HG03175 (cell line): Measurements from ENCODE around the gene CAMK1D.

ENCODE experiments used
- ATAC-seq: cut with Tn5 transposase; IDR thresholded peaks from one replicate; pipeline ENCODE4 v1.9.1; 2021; ENCODE audit warnings: mild to moderate bottlenecking, moderate library complexity; ENCODE audit not compliant: unreplicated experiment

CAMK1D gene

DNA sequence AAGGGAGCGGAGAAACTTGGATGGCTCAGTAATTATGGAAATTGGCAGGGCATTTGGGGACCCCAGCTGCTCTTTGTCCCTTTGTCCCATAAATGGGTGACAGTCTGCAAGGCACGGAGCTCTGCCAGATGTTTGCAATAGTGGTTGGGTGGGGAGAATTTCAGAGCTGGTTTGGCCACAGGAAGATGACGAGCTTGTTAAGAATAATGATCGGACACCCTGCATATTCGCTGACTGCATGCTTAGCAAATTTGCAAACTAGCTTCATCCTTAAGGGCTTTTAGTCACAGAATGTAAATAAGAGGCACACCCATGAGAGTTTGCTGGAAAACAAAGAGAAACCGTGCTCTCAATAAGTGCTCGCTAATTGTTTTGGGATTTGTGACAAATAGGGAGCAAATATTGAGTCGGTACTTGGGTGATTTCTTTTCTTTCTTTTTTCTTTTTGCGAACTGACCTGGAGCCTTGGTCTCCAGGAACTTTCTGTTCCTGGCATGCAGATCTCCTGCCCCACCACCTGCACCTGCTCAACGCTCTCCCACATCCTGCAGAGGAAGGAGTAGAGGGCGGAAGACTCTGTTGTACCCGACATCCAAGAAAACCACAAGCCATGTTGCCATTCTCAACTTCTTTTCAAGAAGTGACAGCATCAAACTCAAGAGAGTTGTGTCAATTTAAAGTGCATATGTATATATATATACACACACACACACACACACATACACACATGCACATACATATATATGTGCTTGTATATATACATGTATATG lies 238.9 kb downstream of the CAMK1D start:
- no peak for ATAC-seq

DNA sequence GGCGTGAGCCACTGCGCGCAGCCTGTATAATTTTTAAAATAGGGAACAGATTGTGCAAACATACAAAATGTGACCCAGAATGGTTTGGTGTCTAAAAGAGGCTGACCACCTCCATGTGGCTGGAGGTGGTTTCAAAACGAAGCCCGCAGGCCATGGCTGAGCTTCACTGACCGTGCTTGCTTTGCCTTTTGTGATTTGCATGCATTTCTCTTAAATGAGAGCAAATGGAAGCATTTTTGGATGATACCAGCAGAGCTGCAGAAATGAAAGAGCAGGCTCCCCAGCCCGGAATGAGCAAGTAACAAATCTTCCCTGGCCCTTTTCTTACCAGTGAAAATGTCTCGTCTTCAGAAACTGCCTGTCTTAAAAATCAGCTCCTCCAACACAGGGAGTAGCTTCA lies 239.9 kb downstream of the CAMK1D start:
- no peak for ATAC-seq

DNA sequence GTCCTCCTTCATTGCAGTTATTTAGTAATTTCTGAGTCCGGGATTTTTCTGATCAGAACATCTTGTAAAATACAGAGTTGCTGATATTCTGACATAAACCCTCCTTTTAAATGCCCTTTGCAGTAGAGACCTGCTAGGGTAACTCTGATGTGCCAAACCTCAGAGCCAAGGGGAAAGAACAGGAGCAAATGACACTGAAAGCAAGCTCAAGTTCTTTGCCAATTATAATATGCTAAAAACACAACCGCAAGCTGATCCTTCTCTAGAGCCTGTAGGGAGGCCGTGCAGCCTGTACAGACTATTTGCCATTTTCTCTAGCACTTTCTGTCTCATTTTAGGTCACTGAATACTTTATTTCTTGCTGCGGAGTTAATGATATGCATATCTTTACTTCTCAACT lies 240.4 kb downstream of the CAMK1D start:
- ATAC-seq = no peak

DNA sequence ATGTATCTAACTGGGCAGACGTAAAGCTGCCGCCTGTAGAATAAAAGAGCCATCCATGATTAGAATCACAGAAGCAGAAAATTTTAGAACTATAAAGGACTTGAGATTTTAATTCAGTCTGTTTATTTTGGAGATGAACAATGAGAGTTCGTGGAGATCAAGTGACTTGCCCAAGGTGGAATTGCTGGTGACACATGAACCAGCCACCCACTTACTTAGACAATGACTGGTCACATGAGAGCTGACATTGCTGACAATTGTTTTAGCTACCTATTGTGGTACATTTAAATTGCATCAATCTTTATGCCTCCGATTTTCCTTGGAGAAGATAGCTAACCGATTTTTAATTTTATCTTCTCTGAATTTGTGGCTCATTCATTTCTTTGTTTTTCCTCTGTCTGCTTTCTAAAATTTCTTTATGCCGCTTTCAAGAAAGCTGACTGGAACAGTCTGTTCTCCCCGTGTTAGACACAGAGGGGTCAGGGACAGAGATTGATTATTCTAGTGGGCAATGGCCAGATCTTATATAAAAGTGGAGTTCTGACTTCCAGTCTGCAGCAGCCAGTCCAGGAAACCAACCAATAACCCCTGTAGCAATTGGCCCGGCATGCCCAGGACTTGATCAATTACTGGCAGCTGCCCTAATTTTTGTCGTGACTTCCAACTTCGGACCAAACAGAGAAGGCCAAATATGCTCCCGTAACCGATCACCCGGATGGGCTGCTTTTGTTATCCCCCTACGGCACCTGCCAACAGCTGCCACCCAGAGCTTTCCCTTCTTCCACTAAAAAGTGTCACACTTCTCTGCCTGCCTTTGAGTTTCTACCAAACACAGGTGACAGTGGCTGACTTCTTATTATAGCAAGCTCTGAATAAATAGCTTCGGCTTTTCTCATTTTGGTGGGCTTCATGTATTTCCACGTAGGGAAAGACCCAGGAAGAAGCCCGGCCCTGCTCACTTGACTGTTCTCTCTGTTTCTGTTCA lies 241.6 kb downstream of the CAMK1D start:
- no peak for ATAC-seq

DNA sequence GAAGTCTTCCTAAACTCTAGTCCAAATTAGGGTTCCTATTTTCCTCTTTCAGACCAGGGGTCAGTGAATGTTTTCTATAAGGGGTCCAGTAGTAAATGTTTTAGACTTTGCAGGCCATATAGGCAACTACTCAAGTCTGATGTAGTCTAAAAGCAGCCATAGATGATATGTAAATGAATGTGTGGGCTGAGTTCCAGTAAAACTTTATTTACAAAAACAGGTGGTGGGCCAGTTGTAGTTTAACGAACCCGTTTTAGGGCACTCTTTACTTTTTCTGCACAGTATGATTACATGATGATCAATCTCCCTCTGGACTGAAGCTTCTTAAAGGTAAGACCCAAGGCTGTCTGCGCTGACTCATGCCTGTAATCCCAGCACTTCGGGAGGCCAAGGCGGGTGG lies 243.6 kb downstream of the CAMK1D start:
- ATAC-seq = no peak

DNA sequence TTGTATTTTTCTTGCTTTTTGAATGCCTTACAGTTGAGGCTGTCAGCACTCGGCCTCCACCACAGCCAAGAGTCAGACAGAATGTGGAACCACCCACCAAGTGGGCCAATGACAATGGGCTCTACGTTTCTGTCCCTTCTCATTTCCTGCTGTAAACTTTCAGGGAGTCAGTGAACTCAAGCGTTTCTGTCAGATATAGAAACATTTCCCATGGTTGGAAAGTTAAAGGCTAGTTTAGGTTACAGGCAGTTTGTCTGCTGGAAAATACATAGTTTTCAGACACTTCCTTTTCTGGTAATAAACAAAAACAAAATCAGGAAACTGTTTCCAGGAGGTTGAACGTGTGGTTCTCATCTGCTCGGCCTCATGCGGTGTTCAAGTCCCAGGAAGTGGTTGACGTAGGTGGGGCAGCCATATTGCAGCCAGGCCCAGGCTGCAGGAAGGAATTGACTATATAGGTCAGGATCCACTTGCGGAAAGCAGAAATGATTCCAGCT lies 245.1 kb downstream of the CAMK1D start:
- no peak for ATAC-seq

DNA sequence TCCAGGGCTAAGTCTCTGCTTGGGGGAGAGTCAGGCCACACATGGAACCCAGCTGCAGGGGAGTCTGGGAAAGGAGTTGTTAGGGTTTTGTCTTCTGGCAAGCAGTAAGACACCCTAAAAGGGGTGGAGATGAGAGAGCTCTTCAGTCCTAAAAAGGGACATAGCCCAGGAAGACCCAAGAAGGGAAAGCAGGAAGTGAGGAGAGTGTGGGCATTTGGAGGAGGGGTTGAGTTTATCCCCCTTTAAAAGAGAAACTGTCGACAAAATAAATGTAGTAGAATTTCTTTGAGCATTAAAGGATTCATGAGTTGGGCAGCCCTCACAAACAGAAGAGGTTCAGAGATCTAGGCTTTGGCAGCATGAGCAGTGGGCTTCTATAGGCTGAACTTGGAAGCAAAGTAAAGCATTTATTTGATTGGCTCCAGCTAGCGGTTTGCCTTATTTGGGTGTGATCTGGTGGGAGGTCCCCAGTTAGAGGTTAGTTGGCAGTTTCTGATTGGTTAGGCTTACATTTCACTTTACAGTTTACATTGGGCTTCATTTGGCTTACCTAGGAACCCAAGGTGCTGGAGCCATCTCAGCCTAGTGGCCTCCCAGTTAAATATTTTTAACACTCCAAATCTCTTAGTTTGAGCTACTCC lies 246.7 kb downstream of the CAMK1D start:
- no peak for ATAC-seq

DNA sequence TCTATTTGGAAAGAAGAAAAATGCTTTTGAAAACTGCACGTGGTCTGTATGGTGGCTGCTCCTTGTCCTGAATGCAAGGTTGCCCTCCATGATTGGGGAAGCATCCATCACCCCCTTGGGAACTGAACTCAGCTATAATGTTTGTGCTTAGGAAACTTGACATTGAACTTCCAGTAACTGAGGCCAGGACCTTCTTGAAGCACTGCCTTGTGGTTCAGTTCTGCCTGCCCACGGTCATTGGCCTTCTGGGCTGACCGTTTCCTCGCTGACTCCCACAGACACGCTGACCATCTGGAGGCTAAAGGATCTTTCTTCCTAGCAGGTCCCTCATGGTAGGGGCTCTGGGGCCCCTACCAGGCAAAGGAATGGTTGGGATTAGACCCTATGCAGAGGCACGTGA lies 247.8 kb downstream of the CAMK1D start:
- ATAC-seq = no peak

DNA sequence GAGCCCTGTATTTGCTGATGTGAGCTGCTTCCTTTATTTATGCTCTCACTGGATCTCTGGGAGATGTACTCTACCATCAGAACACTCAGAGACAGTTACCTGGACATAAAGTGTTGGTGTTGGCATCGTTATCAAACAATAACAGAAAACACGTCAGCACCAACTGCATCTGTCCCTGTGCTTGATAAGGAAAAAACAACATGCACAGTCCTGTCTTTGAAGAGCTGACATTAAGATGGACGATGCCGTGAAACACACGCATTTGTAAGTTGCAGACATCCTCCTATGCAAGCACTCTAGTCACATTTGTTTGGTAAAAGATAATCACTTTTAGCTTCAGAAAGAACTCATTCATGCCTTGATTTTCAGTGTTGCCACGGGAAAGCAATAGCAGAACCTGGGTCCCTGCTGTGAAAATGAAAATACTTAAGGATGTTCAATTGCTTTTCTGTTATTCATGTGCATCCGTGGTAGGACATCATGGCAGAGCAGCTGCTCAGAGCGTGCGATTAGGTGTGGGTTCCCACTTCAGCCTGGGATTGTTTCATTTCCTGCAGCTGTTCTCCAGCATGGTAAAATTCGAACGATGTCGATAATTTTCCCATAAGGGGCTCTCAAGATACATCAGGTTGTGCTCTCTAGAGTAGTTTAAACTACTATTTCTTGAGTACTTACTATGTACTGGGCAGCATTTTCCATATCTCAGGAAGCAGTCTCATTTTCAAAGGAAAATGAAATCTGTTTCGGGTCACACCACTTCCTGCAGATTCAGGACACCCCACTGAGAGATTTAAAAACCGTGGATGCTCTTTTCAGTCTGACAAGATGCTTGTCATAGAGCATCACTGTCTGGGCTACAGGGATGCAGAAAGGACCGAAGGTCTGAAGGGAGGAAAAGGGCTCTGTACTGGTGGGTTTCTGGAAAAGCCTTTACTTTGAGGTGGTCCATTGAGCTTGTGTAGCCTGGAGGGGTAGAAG lies 248.7 kb downstream of the CAMK1D start:
- no peak for ATAC-seq

DNA sequence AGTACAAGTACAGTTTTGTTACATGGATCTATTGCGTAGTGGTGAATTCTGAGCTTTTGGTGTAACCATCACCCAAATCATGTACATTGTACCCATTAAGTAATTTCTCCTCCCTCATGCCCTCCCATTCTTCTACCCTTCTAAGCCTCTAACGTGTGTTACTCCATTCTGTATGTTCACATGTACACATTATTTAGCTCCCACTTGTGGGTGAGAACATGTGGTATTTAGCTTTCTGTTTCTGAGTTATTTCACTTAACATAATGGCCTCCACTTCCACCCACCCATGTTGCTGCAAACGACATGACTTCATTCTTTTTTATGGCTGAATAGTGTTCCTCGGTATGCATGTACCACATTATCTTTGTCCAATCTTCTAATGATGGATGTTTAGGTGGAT lies 251.3 kb downstream of the CAMK1D start:
- ATAC-seq = no peak

DNA sequence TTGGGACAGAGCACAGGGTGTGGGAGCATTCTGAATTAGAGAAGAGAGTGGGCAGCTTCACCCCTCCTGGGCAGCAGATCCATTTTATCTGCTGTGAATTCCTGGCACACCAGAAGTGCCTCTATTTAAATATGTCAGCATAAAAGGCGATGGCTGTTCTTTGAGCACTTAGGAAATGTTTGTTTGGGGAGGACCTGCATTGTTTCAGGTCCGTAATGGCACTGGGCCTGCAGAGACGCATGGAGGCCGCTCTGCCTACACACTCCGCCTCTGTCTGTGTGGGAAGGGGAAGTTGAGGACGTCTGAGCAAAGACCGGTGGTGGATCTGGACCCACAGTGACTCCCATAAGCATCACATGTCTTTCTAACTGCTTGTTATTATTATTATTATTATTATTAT lies 253.2 kb downstream of the CAMK1D start:
- ATAC-seq = no peak

DNA sequence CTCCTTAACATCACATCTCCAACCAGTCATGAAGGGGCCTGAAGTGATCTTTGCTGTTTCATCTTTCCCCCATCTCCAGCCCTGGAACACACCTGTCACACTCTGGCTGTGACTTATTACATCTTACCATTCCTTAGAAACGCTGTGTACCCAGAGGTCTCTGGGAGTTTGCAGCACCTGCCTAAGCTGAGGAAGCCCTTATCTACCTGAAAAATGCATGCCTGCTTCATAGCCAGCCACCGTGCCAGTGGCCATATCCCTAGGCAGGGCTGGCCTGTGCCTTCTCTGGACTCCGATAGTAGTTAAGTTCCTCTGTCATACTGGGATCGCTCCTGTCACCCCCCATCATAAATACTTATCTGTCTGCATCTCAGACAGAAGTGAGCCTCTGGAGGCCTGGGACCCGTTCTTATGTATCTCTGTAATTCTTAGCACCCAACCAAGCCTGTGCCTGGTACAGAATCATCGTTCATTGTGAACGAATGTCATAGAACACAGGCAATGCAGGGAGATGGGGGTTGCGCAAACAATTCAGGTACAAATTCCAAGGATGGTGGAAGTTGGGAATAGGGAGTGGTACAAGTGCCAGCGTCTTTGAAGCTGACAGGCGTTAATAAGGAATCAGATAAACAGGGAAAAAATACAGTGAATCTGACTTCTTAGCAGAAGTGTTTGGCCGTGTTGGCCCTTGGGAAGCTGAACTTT lies 254.6 kb downstream of the CAMK1D start:
- ATAC-seq = no peak

DNA sequence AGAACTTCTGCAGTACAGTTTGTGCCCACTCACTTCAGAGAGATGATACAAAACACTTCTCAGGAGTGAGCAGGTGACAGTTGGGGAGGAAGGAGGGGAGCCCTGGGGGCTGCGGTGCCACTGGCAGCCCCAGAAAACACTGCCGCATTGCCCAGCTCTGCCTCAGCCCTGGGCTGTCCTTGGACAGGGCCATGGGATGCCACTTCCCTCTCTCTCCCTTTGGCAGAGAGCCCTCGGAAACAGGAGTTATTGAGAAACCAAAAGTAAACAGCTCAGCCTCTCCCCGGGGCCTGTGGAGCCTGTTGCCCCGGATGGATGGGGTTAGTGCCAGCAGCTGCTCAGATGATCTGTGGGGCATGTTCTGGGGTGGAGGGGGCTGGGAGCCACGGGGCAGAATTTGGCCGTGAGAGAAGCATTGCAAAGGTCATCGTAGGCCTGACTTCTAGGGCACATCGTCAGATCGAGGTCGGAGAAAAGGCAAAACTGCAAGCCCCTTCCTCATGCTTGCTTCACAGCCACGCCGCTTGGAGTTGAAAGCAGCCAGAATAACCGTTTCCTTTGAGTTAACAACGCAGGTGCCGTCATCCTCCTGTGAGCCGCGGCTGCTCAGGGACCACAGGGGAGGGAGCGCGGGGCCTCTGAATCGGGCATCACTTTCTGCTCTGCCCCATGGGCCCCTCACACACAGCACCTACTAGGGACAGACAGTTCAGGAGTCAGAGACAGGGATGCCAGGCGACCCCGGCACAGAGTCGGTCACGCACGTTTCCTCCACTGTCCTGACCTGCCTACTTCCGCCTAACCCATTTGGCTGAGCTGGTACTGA lies 256.4 kb downstream of the CAMK1D start:
- peak; percentile 71 for ATAC-seq

DNA sequence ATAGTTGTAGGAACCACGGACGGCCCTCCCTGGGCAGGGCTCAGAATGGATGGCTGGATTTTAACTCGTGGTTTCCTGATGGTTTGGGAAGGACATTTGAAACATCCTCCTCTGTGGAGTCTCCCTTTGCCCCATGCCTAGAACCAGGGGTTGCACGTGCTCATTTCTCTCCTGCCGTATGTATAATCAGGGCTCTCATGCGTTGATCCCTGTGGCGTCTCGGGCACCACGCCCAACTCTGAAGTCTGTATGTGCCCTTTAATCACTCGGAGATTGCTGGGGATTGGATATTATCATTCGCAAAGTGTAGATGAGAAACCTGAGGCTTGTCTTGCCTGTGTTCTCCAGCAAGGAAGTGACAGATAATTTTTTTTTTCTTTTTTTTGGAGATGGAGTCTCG lies 257.1 kb downstream of the CAMK1D start:
- peak; percentile 10 for ATAC-seq

DNA sequence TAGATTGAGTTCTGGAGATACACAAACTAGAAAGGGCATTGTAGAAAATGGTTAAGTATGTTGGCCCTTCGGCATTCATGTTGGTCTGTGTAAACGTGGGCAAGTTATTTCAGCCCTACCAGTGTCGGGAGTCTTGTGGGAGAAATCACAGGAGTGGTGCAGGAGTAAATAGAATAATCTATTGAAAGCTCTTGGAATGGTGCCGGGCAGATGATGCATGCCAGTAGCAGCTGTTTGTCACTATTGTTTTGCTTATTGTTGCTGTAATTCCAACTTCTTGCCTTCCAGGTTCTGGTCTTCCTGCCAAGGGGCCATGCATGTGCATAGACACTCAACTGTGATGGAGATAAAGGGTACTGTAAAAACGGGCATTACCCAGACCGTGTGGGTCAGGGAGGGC lies 259.4 kb downstream of the CAMK1D start:
- ATAC-seq = no peak

DNA sequence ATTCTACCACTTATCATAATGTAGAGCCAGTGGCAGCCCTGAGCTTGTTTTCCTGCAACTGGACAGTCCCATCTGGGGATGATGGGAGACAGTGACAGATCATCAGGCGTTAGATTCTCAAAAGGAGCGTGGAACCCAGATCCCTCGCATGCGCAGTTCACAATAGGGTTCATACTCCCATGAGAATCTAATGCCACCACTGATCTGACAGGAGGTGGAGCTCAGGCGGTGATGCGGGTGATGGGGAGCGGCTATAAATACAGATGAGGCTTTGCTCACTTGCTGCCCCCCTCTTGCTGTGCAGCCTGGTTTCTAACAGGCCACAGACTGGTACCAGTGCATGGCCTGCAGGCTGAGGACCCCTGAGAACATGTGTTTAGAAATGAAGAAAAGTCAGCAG lies 260.1 kb downstream of the CAMK1D start:
- no peak for ATAC-seq

DNA sequence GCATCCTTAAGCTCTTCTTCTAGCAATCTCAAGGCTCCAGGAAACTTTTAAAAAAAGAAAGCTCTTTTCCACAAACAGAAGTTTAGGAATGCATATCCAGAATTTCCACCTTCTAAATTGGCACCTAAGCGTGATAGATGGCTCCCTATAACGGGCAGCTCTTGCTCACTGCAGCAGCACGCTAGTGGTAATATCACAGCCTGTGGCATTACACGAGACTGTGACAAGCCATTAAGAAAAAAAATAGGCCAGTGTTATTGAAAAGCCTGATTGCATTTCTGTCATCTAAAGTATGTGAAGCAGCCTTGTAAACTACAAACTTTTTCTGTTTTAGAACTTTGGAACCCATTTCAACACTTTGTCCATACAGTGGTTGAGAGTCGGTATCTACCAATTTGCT lies 263.8 kb downstream of the CAMK1D start:
- ATAC-seq = no peak

DNA sequence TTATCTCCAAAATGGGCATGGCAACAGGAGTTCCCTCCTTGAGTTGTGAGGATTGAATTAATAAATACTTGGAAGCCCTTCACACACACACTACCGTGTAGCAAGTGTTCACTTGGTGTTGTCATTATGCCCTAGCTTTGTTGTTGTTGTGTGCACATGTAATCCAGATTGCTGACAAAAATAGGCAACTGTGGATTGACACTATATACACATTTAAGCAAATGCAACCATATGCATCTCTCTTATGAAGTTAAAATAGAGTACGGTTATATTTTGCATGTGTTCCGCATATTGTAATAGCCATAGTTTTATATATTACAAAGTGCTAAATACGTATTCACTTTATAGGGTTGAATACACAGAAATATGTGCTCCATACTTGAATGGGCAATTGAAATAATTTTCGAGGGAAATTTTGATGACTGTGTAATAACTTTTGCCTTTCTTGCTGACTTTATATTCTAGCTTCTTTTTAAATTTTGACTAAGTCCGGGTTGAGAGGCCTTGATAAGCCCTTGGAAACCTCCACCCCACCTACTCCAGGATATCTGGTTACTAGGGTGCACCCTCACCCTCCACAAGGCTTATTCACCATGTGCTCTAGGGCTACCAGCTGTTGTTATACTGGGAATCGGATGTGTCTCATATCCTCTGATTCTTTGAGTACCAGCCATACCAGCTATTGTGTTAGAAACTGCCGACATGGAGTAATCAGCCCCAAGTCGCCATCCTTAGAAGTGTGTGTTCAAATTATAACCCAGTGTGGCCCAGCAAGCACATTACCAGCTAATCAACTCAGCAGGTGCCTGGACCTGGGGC lies 265.0 kb downstream of the CAMK1D start:
- ATAC-seq = no peak
